ENCODE data around the gene KRT76. TPM values are rescaled to one million over a fixed set of nuclear protein-coding genes. Genes with fewer than 3 reads are reported as not detected.

KRT76 gene
- total and polyA plus RNA-seq, 10 of the 15 experiments (the other 5 are each of a cell fraction or from before 2014, with no cell fraction given) = not detected

DNA sequence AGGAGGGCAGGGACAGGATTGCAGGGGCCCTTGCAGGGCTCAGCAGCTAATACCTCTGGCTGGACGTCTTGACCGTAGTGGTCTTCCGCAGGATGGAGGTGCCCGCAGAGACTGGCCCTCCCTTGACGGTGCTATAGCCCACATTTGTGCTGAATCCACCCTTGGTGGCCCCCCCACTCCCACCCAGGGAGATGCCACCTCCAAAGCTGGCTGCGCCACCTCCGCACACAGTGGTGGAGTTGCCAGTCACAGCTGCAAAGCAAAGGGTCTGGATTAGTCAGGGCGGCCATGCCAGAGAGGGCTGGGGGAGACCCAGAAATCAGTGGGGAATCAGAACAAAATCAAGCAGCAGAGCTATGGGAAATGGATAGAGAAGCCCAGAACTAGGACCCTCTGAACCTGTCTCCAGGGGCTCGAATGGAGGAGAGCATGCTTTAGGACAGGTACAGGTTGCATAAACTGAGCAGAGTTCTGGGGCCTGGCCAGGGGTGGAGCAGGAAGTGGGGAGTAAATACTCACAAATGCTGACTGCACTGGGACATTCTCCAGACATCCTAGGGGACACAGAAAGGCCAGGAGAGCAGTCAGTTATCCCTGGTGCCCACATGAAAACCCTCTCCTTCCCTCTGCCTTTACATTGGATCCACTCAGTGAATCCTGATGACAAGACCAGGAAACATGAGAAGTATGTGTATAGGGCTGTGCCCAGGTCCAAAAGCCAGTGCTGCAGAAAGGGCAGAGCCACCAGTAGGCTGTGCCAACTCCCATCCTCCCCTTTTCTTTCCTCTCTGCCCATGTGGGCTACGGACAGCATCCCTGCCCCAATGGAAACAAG is 44.9 kb upstream of the KRT76 start:
- H2AFZ ChIP-seq (ENCODE audit: control insufficient read depth, low read depth, low read length) = no peak overlapping the region
- H3K9me3 ChIP-seq (replicated peaks; ENCODE audit: control insufficient read depth, insufficient read depth, low read length) = no peaks in the 10 kb centered on the region
- ATAC-seq (no peak), FAIRE-seq (no peak), DNase-seq (ENCODE audit: low read depth, low spot score) (no peak)
- intact Hi-C loops (cut with micrococcal nuclease; ENCODE audit: unreplicated experiment) (no loop called here), in situ Hi-C loops (cut with MboI) (no loop called here)
- CTCF ChIA-PET = no interaction called here
- H3K36me3 ChIP-seq (ENCODE audit: control insufficient read depth in 2 of 2, insufficient read depth in 2 of 2, low read length in 1 of 2) = no peaks in the 10 kb centered on the region
- TF ChIP-seq MEF2B (IDR thresholded peaks at IDR 0.05; ENCODE audit: partially characterized antibody, poor library complexity, severe bottlenecking) = no peak
- no peak for TF ChIP-seq SUPT20H (IDR thresholded peaks at IDR 0.05; ENCODE audit: borderline replicate concordance, control insufficient read depth, low read depth, low read length)
- TF ChIP-seq RAD51 (IDR thresholded peaks at IDR 0.05) = no peak
- no peak for TF ChIP-seq USF2 (IDR thresholded peaks at IDR 0.05; ENCODE audit: borderline replicate concordance, low read depth, low read length)
- no peak for TF ChIP-seq NFYB (IDR thresholded peaks at IDR 0.05; ENCODE audit: insufficient read depth, low read depth, low read length)
- TF ChIP-seq MXI1 (IDR thresholded peaks at IDR 0.05; ENCODE audit: low read depth, low read length) = no peak
- no peak for TF ChIP-seq IKZF1 (conservative IDR thresholded peaks at IDR 0.05)
- TF ChIP-seq RB1 (IDR thresholded peaks at IDR 0.05; ENCODE audit: borderline replicate concordance) = no peak
- no peak for TF ChIP-seq SREBF2 (IDR thresholded peaks at IDR 0.05; ENCODE audit: low read length)
- TF ChIP-seq PKNOX1 (IDR thresholded peaks at IDR 0.05) = no peak
- no peak for TF ChIP-seq NR2C2 (IDR thresholded peaks at IDR 0.05; ENCODE audit: borderline replicate concordance, control insufficient read depth, insufficient read length, low read depth)
- no peak for TF ChIP-seq SMARCA5 (IDR thresholded peaks at IDR 0.05)
- no peak for TF ChIP-seq FOXM1 (IDR thresholded peaks at IDR 0.05; ENCODE audit: low read depth, low read length)
- no peak for TF ChIP-seq BMI1 (IDR thresholded peaks at IDR 0.05; ENCODE audit: borderline replicate concordance)
- no peak for TF ChIP-seq MEF2A (IDR thresholded peaks at IDR 0.05; ENCODE audit: insufficient read depth, low read depth, low read length)
- no peak for TF ChIP-seq MTA3 (IDR thresholded peaks at IDR 0.05; ENCODE audit: borderline replicate concordance, low read length)
- TF ChIP-seq, protein P1, sequence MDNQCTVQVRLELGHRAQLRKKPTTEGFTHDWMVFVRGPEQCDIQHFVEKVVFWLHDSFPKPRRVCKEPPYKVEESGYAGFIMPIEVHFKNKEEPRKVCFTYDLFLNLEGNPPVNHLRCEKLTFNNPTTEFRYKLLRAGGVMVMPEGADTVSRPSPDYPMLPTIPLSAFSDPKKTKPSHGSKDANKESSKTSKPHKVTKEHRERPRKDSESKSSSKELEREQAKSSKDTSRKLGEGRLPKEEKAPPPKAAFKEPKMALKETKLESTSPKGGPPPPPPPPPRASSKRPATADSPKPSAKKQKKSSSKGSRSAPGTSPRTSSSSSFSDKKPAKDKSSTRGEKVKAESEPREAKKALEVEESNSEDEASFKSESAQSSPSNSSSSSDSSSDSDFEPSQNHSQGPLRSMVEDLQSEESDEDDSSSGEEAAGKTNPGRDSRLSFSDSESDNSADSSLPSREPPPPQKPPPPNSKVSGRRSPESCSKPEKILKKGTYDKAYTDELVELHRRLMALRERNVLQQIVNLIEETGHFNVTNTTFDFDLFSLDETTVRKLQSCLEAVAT (IDR thresholded peaks at IDR 0.05) = no peak
- no peak for TF ChIP-seq TCF7 (IDR thresholded peaks at IDR 0.05; ENCODE audit: borderline replicate concordance)
- no peak for TF ChIP-seq SMAD1 (IDR thresholded peaks at IDR 0.05; ENCODE audit: low read depth, partially characterized antibody)
- TF ChIP-seq CBFB (IDR thresholded peaks at IDR 0.05; ENCODE audit: low read depth) = no peak
- RAD21 ChIA-PET (ENCODE audit: unreplicated experiment) = no interaction called here
- no peak overlapping the region for H3K27ac ChIP-seq (ENCODE audit: control insufficient read depth, insufficient read depth)
- H3K4me1 ChIP-seq (ENCODE audit: control insufficient read depth, insufficient read depth, low read length) = no peaks in the 10 kb centered on the region
- no peak overlapping the region for H3K4me2 ChIP-seq (ENCODE audit: control insufficient read depth, insufficient read depth)
- no peaks in the 10 kb centered on the region; the same call in 1 of the 2 replicates for H4K20me1 ChIP-seq (ENCODE audit: control insufficient read depth, insufficient read depth)
- no peak overlapping the region for H3K4me3 ChIP-seq
- 41% methylated on average over 10 of the region's 10 CpGs for WGBS (ENCODE audit: insufficient coverage, insufficient replicate concordance, low lambda C conversion rate, missing lambda C conversion rate)
- no TSS peak for BruUV-seq (replicated peaks)
- peaks cover 0 to 9% of the 10 kb centered on the region in 2 experiments; a peak in 2 of 4 replicates for H3K27me3 ChIP-seq (replicated peaks in 1 of 2; ENCODE audit: control insufficient read depth in 2 of 2, insufficient read depth in 2 of 2, low read length in 1 of 2)
- POLR2A ChIA-PET = no interaction called here
- SMC1A ChIA-PET (ENCODE audit: uncharacterized antibody, unreplicated experiment) = no interaction called here
- H3K9ac ChIP-seq (ENCODE audit: control insufficient read depth, insufficient read depth, low read length) = no peak overlapping the region
- H3K79me2 ChIP-seq (ENCODE audit: control insufficient read depth, insufficient read depth, low read length) = no peaks in the 10 kb centered on the region

Data from GM12878 (cell line).